GM12872 (cell line): ENCODE data around the gene SCGB1A1.

Source experiments
- TF ChIP-seq, protein P1 (sequence below): IDR thresholded peaks from 3 replicates; pipeline ENCODE4 v1.5.1; 2011; ENCODE audit warnings: low read depth, mild to moderate bottlenecking, low read length, moderate library complexity; ENCODE audit not compliant: insufficient read depth

SCGB1A1 gene

DNA sequence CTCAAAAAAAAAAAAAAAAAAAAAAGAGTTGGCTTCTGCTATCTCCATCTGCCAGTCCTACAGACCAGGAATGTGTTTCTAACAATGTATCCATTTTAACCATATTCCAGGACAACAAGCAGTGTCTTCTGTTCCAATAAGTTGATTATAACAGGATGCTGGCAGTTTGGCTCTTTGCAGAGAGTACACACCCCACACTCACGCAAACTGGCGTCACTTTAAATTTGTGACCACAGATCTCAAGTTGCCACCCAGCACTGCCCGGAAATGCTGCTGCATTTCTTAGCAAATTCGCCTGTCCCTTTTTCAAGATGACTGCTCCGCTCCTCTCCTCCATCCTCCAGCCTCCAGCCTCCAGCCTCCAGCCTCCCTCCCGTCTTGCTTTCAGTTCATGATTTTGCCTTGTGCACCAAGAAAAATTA, 44.3 kb downstream of the SCGB1A1 start:
- TF ChIP-seq, protein P1, sequence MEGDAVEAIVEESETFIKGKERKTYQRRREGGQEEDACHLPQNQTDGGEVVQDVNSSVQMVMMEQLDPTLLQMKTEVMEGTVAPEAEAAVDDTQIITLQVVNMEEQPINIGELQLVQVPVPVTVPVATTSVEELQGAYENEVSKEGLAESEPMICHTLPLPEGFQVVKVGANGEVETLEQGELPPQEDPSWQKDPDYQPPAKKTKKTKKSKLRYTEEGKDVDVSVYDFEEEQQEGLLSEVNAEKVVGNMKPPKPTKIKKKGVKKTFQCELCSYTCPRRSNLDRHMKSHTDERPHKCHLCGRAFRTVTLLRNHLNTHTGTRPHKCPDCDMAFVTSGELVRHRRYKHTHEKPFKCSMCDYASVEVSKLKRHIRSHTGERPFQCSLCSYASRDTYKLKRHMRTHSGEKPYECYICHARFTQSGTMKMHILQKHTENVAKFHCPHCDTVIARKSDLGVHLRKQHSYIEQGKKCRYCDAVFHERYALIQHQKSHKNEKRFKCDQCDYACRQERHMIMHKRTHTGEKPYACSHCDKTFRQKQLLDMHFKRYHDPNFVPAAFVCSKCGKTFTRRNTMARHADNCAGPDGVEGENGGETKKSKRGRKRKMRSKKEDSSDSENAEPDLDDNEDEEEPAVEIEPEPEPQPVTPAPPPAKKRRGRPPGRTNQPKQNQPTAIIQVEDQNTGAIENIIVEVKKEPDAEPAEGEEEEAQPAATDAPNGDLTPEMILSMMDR = no peak

GRCh38 chr11:62464655-62465054, 45.8 kb downstream of the SCGB1A1 start:
- TF ChIP-seq, protein P1 = peak; percentile 37; the same call in 1 of the 3 replicates

DNA sequence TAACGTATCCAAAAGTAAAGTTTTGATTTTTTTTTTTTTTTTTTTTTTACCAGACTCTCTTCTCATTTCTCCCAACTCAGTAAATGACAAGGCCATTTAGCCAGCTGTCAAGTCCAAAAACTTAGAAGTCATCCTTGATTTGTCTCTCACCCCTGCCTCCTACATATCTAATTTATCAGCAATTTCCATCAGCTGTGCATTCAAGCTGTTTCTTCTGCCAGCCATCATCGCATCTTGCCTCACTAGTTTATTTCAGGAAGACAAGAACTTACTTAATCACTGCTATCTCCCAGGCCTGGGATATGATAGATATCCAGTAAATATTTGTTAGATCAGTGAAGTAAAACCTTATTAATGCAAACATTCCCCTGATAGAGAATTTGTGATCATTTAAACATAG, 47.6 kb downstream of the SCGB1A1 start:
- TF ChIP-seq, protein P1 = no peak

DNA sequence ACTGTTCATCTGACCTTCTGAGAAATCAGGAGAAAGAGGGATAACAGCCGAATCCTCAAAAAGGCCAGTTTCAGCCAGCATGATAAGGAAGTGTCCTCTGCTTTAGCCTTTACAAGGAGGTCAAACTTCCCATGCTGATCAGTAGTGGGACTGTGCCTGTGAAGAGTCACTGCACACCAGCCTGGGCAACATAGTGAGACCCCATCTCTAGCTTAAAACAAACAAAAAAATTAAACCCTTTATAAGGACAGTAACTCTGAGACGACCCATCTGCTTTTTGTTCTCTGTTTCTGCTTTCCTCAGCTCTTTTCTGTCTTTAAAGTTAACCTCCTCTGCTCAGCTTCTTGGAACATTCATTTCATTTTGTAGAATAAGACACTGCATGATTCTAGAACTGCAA, 49.7 kb downstream of the SCGB1A1 start:
- TF ChIP-seq, protein P1 = no peak

GRCh38 chr11:62471603-62472002, 52.8 kb downstream of the SCGB1A1 start:
- TF ChIP-seq, protein P1 = no peak

DNA sequence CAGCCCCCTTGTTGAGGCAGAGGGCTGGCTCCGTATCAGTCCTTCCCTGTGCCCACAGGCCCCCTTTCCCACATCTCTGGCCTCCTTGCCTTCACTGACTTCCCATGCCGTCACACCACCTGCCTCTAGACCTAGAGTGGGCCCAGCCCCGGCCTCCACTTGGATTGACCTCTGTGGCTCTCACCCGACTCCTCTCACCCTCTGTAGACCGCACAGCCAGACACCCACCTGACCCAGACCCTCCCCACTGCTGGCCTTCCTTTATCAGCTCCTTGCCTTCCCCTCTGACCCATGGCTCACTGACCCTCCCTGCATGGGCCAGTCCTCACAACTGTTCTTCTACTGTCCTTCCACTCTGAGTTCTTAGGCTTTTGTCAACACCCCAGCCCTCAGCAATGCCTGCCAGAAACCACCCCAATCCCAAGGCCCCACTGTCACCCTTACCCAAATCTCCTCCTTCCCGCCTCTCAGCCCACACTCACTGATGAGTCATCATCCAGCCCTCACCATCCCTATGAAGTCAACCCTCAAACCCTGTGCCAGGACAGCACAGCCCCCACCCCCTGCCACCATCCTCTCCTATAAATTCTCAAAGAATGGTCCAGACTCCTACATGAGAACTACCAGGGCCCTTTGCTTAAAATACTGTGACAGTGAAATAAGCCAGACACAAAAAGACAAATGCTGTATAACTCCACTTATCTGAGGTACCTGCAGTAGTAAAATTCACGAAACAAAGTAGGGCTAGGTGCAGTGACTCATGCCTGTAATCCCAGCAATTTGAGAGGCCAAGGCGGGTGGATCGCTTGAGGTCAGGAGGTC, 53.4 kb downstream of the SCGB1A1 start:
- TF ChIP-seq, protein P1 = no peak
